HCT116 (cell line): ENCODE results near the gene CSNK2A2. TPM values are rescaled to one million over a fixed set of nuclear protein-coding genes. Genes with fewer than 3 reads are reported as not detected.

Experiments
- ATAC-seq: fragments of 200-7000 bp; cut with Tn5 transposase; 2 replicates; pipeline ENCODE4 v1.9.1; 2020; ENCODE audit warnings: mild to moderate bottlenecking, moderate library complexity
- BruUV-seq: library from RNA; stranded (reverse); fragments of 400-500 nt; replicated peaks from 2 replicates; lab custom pipeline; 2021; lab: Mats Ljungman, UMichigan
- CTCF ChIA-PET: fragments of 300-600 bp; sonication (Branson Sonifier 250); formaldehyde crosslinking; loops from one replicate; lab custom pipeline; 2021; ENCODE audit warnings: antibody characterized with exemption; lab: Charles Lee
- POLR2A ChIA-PET: fragments of 300-600, 350-600 bp; sonication (Branson Sonifier 250); formaldehyde crosslinking; loops from one replicate; lab custom pipeline; 2021; ENCODE audit warnings: antibody characterized with exemption; lab: Charles Lee
- RAD21 ChIA-PET, 2 experiments: fragments of 300-600 bp; sonication (Branson Sonifier 250); formaldehyde crosslinking; loops; one replicate each; lab custom pipeline; 2023; ENCODE audit warnings: low total read pairs in 2 of 2; ENCODE audit not compliant: uncharacterized antibody in 2 of 2, unreplicated experiment in 2 of 2, low non-redundant PET in 1 of 2; lab: Charles Lee
- DNase-seq: peaks from one replicate; pipeline ENCODE4 v3.0.0-alpha.2; 2010; ENCODE audit warnings: low read depth, low spot score
- H2AFZ ChIP-seq: fragments of 200-600 bp; shearing (Covaris generic), sonication (generic); 2 replicates; pipeline ENCODE4 v1.6.1; 2017; ENCODE audit warnings: low read depth, mixed run types, mixed read lengths, antibody characterized with exemption, low read length; ENCODE audit not compliant: poor library complexity, severe bottlenecking
- H3K27ac ChIP-seq: 2 replicates; pipeline ENCODE4 v1.5.1; 2012; ENCODE audit warnings: low read depth, low read length
- H3K27me3 ChIP-seq: fragments of 200-600 bp; sonication (generic); 2 replicates; pipeline ENCODE4 v1.6.1; 2016; ENCODE audit warnings: mixed run types, low read length, mixed read lengths; ENCODE audit not compliant: insufficient read depth
- H3K36me3 ChIP-seq, 2 experiments: fragments of 200-500 bp in 1 of 2; fragments of 200-600 bp in 1 of 2; sonication (Bioruptor generic) in 1 of 2; sonication (generic) in 1 of 2; 2 replicates each; pipeline versions ENCODE4 v1.5.1 to v1.6.1; 2014 to 2016; ENCODE audit warnings: low read length in 2 of 2, inconsistent platforms in 1 of 2, mixed read lengths in 1 of 2, mixed run types in 1 of 2; ENCODE audit not compliant: insufficient read depth in 2 of 2, control insufficient read depth in 1 of 2
- H3K4me1 ChIP-seq, 2 experiments: fragments of 200-600 bp in 1 of 2; sonication (generic) in 1 of 2; 2 replicates each; pipeline versions ENCODE4 v1.5.1 to v1.6.1; 2012 to 2017; ENCODE audit warnings: low read length in 2 of 2, inconsistent platforms in 1 of 2, mild to moderate bottlenecking in 1 of 2, mixed read lengths in 1 of 2, mixed run types in 1 of 2, moderate library complexity in 1 of 2; ENCODE audit not compliant: insufficient read depth in 2 of 2, control insufficient read depth in 1 of 2
- H3K4me2 ChIP-seq: fragments of 200-600 bp; sonication (generic); 2 replicates; pipeline ENCODE4 v1.6.1; 2017; ENCODE audit warnings: mixed run types, low read length, mixed read lengths
- H3K4me3 ChIP-seq, 2 experiments: fragments of 200-600 bp in 1 of 2; sonication (generic) in 1 of 2; replicated peaks in 1 of 2; 2 replicates each; pipeline ENCODE4 v1.5.1; 2011 to 2016; ENCODE audit warnings: low read length in 2 of 2, control low read depth in 1 of 2, low read depth in 1 of 2, mild to moderate bottlenecking in 1 of 2, mixed read lengths in 1 of 2, mixed run types in 1 of 2
- H3K79me2 ChIP-seq: fragments of 200-600 bp; sonication (generic); 2 replicates; pipeline ENCODE4 v1.6.1; 2017; ENCODE audit warnings: mild to moderate bottlenecking, mixed run types, low read length, moderate library complexity, mixed read lengths; ENCODE audit not compliant: insufficient read depth
- H3K9ac ChIP-seq: fragments of 200-600 bp; sonication (generic); 2 replicates; pipeline ENCODE4 v1.6.1; 2016; ENCODE audit warnings: low read length, mixed read lengths
- H3K9me2 ChIP-seq: fragments of 200-600 bp; sonication (generic), shearing (Covaris generic); 2 replicates; pipeline ENCODE4 v1.6.1; 2017; ENCODE audit warnings: mixed run types, mild to moderate bottlenecking, moderate library complexity; ENCODE audit not compliant: insufficient read depth
- H3K9me3 ChIP-seq, 2 experiments: fragments of 200-500 bp in 1 of 2; fragments of 200-600 bp in 1 of 2; sonication (Bioruptor generic) in 1 of 2; sonication (generic) in 1 of 2; 2 replicates each; pipeline ENCODE4 v1.6.1; 2014 to 2017; ENCODE audit warnings: low read length in 2 of 2, mixed read lengths in 2 of 2, inconsistent platforms in 1 of 2, low read depth in 1 of 2, mild to moderate bottlenecking in 1 of 2, mixed run types in 1 of 2, moderate library complexity in 1 of 2; ENCODE audit not compliant: control insufficient read depth in 1 of 2, insufficient read depth in 1 of 2
- H4K20me1 ChIP-seq: fragments of 200-600 bp; sonication (generic), shearing (Covaris generic); 2 replicates; pipeline ENCODE4 v1.6.1; 2017; ENCODE audit warnings: mixed run types, mild to moderate bottlenecking, moderate library complexity; ENCODE audit not compliant: insufficient read depth
- CEBPB ChIP-seq: IDR thresholded peaks from 2 replicates; pipeline ENCODE4 v1.6.1; 2012; ENCODE audit warnings: low read depth
- EGR1 ChIP-seq: IDR thresholded peaks from 2 replicates; pipeline ENCODE4 v1.6.1; 2012; ENCODE audit warnings: low read depth
- ELF1 ChIP-seq: IDR thresholded peaks from 2 replicates; pipeline ENCODE4 v1.6.1; 2012; ENCODE audit warnings: low read depth, borderline replicate concordance
- EZH2phosphoT487 ChIP-seq: fragments of 200-600 bp; IDR thresholded peaks from 2 replicates; pipeline ENCODE4 v1.6.1; 2018; ENCODE audit warnings: antibody characterized with exemption, borderline replicate concordance
- FOSL1 ChIP-seq: IDR thresholded peaks from 2 replicates; pipeline ENCODE4 v1.6.1; 2012; ENCODE audit warnings: low read depth
- JUND ChIP-seq: IDR thresholded peaks from 2 replicates; pipeline ENCODE4 v1.6.1; 2012
- POLR2A ChIP-seq: IDR thresholded peaks from 2 replicates; pipeline ENCODE4 v1.7.0; 2011; ENCODE audit warnings: borderline replicate concordance; ENCODE audit not compliant: insufficient read depth, insufficient read length; ENCODE audit errors: extremely low read depth
- POLR2AphosphoS5 ChIP-seq: IDR thresholded peaks from 2 replicates; pipeline ENCODE4 v1.6.1; 2011; ENCODE audit warnings: mild to moderate bottlenecking, low read depth, low read length, moderate library complexity
- RAD21 ChIP-seq: IDR thresholded peaks from 2 replicates; pipeline ENCODE4 v1.6.1; 2012; ENCODE audit warnings: low read depth, mild to moderate bottlenecking
- SIN3A ChIP-seq: IDR thresholded peaks from 2 replicates; pipeline ENCODE4 v1.6.1; 2012; ENCODE audit warnings: low read depth
- SP1 ChIP-seq: IDR thresholded peaks from 2 replicates; pipeline ENCODE4 v1.6.1; 2012; ENCODE audit warnings: low read depth
- ZFX ChIP-seq: fragments of 450-650 bp; IDR thresholded peaks from 2 replicates; pipeline ENCODE4 v1.6.1; 2017
- ZNF274 ChIP-seq: fragments of 200-500 bp; sonication (Bioruptor generic); IDR thresholded peaks from 2 replicates; pipeline ENCODE4 v1.6.1; 2014; ENCODE audit warnings: mild to moderate bottlenecking, low read depth, low read length, inconsistent platforms
- intact Hi-C: fragments of 100-400 bp; cut with micrococcal nuclease; formaldehyde crosslinking; loops from 2 replicates; pipeline ENCODE4 v1.10.0; 2022
- total RNA-seq: library from RNA; stranded (reverse); gene quantifications from one replicate; pipeline ENCODE4 v1.2.1, GENCODE V29; 2021; ENCODE audit not compliant: unreplicated experiment
- TF ChIP-seq, protein P1 (sequence below): IDR thresholded peaks from 2 replicates; pipeline ENCODE4 v1.6.1; 2012
- TF ChIP-seq, protein P2 (sequence below): IDR thresholded peaks from 2 replicates; pipeline ENCODE4 v1.6.1; 2012; ENCODE audit warnings: low read depth
- TF ChIP-seq, protein P3 (sequence below): IDR thresholded peaks from 2 replicates; pipeline ENCODE4 v1.6.1; 2011; ENCODE audit warnings: mild to moderate bottlenecking, low read length, moderate library complexity; ENCODE audit not compliant: insufficient replicate concordance; ENCODE audit errors: extremely low read depth
- TF ChIP-seq, protein P4 (sequence below), 3 experiments: fragments of 200-600 bp in 1 of 3; sonication (generic) in 1 of 3; IDR thresholded peaks in 2 of 3; conservative IDR thresholded peaks in 1 of 3; 2 replicates each; pipeline ENCODE4 v1.5.1; 2012 to 2017; ENCODE audit warnings: low read depth in 2 of 3, low read length in 2 of 3, antibody characterized with exemption in 1 of 3, borderline replicate concordance in 1 of 3, control low read depth in 1 of 3, mild to moderate bottlenecking in 1 of 3, mixed read lengths in 1 of 3, mixed run types in 1 of 3, moderate library complexity in 1 of 3; ENCODE audit not compliant: insufficient read depth in 1 of 3

Gene CSNK2A2
- total RNA-seq, 1 experiment from 2014 or later: 97.7 TPM

DNA sequence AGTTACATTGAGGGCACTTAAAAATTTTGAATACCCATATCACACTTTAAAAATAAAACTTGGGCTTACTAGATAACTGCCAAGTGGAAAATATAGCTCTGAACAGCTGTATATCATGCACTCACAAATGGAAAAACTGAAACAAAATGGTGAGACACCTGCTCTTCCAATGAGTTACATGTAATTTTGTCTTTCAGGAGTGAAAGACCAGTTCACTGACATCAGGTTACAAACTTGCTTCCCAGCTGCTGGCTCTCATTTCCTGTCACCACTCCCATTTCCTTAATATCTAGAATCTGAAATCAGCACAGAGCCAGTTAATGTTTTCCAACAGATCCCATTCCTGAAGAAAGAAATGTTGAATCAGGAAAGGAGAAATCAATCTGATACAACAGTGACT, 10.8 kb downstream of the CSNK2A2 start:
- peaks cover 3% of the 10 kb centered on the region; the same call in 1 of the 2 replicates for H4K20me1 ChIP-seq
- H3K27me3 ChIP-seq: no peaks in the 10 kb centered on the region
- CTCF ChIA-PET: no interaction called here
- no peak overlapping the region for H2AFZ ChIP-seq
- BruUV-seq: no TSS peak
- RAD21 ChIA-PET: no interaction called here
- H3K79me2 ChIP-seq: peaks cover 68% of the 10 kb centered on the region
- intact Hi-C loops: no loop called here
- ATAC-seq (no peak), DNase-seq (no peak)
- H3K36me3 ChIP-seq: peaks cover 65 to 81% of the 10 kb centered on the region in 2 experiments
- no peak overlapping the region for H3K4me2 ChIP-seq
- H3K4me1 ChIP-seq: no peaks in the 10 kb centered on the region
- no peak overlapping the region for H3K4me3 ChIP-seq
- no peak overlapping the region for H3K9ac ChIP-seq
- H3K27ac ChIP-seq: no peak overlapping the region
- no peaks in the 10 kb centered on the region for H3K9me2 ChIP-seq
- no peaks in the 10 kb centered on the region for H3K9me3 ChIP-seq
- TF ChIP-seq, protein P1, sequence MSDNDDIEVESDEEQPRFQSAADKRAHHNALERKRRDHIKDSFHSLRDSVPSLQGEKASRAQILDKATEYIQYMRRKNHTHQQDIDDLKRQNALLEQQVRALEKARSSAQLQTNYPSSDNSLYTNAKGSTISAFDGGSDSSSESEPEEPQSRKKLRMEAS: no peak
- TF ChIP-seq ZFX: no peak
- TF ChIP-seq SP1: no peak
- TF ChIP-seq ELF1: no peak
- no peak for TF ChIP-seq POLR2A
- no peak for TF ChIP-seq EZH2phosphoT487
- TF ChIP-seq POLR2AphosphoS5: no peak
- TF ChIP-seq SIN3A: no peak
- no peak for TF ChIP-seq JUND
- TF ChIP-seq, protein P2, sequence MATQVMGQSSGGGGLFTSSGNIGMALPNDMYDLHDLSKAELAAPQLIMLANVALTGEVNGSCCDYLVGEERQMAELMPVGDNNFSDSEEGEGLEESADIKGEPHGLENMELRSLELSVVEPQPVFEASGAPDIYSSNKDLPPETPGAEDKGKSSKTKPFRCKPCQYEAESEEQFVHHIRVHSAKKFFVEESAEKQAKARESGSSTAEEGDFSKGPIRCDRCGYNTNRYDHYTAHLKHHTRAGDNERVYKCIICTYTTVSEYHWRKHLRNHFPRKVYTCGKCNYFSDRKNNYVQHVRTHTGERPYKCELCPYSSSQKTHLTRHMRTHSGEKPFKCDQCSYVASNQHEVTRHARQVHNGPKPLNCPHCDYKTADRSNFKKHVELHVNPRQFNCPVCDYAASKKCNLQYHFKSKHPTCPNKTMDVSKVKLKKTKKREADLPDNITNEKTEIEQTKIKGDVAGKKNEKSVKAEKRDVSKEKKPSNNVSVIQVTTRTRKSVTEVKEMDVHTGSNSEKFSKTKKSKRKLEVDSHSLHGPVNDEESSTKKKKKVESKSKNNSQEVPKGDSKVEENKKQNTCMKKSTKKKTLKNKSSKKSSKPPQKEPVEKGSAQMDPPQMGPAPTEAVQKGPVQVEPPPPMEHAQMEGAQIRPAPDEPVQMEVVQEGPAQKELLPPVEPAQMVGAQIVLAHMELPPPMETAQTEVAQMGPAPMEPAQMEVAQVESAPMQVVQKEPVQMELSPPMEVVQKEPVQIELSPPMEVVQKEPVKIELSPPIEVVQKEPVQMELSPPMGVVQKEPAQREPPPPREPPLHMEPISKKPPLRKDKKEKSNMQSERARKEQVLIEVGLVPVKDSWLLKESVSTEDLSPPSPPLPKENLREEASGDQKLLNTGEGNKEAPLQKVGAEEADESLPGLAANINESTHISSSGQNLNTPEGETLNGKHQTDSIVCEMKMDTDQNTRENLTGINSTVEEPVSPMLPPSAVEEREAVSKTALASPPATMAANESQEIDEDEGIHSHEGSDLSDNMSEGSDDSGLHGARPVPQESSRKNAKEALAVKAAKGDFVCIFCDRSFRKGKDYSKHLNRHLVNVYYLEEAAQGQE: no peak
- no peak for TF ChIP-seq EGR1
- no peak for TF ChIP-seq CEBPB
- no peak for TF ChIP-seq FOSL1
- no peak for TF ChIP-seq ZNF274
- TF ChIP-seq, protein P3, sequence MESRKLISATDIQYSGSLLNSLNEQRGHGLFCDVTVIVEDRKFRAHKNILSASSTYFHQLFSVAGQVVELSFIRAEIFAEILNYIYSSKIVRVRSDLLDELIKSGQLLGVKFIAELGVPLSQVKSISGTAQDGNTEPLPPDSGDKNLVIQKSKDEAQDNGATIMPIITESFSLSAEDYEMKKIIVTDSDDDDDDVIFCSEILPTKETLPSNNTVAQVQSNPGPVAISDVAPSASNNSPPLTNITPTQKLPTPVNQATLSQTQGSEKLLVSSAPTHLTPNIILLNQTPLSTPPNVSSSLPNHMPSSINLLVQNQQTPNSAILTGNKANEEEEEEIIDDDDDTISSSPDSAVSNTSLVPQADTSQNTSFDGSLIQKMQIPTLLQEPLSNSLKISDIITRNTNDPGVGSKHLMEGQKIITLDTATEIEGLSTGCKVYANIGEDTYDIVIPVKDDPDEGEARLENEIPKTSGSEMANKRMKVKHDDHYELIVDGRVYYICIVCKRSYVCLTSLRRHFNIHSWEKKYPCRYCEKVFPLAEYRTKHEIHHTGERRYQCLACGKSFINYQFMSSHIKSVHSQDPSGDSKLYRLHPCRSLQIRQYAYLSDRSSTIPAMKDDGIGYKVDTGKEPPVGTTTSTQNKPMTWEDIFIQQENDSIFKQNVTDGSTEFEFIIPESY: no peak
- TF ChIP-seq, protein P4, sequence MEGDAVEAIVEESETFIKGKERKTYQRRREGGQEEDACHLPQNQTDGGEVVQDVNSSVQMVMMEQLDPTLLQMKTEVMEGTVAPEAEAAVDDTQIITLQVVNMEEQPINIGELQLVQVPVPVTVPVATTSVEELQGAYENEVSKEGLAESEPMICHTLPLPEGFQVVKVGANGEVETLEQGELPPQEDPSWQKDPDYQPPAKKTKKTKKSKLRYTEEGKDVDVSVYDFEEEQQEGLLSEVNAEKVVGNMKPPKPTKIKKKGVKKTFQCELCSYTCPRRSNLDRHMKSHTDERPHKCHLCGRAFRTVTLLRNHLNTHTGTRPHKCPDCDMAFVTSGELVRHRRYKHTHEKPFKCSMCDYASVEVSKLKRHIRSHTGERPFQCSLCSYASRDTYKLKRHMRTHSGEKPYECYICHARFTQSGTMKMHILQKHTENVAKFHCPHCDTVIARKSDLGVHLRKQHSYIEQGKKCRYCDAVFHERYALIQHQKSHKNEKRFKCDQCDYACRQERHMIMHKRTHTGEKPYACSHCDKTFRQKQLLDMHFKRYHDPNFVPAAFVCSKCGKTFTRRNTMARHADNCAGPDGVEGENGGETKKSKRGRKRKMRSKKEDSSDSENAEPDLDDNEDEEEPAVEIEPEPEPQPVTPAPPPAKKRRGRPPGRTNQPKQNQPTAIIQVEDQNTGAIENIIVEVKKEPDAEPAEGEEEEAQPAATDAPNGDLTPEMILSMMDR (IDR thresholded peaks at IDR 0.05 in 2 of 3, conservative IDR thresholded peaks at IDR 0.05 in 1 of 3; ENCODE audit: borderline replicate concordance in 1 of 3, insufficient read depth in 1 of 3, low read depth in 2 of 3, low read length in 2 of 3): no peak
- no peak for TF ChIP-seq RAD21
- POLR2A ChIA-PET: interaction anchor here (0.8 kb wide), 1 partner anchor 9 kb away, joined by 3 read pairs; no protein-coding TSS in a partner anchor
